Breast epithelium (tissue), 3 donors: ENCODE measurements around the gene ZKSCAN5.

Source experiments
- CTCF ChIP-seq, 3 donors: fragments of 450-650 bp; IDR thresholded peaks; one replicate each; pipeline ENCODE4 v1.5.1; 2016 to 2017; ENCODE audit warnings: antibody characterized with exemption in 3 of 3, mild to moderate bottlenecking in 3 of 3, moderate library complexity in 3 of 3
- POLR2A ChIP-seq: fragments of 450-650 bp; IDR thresholded peaks from one replicate; pipeline ENCODE4 v1.6.1; 2016; ENCODE audit warnings: antibody characterized with exemption, mild to moderate bottlenecking, moderate library complexity
- POLR2AphosphoS5 ChIP-seq, 3 donors: sonication (generic); formaldehyde crosslinking; IDR thresholded peaks; one replicate each; pipeline ENCODE4 v1.6.1; 2017; ENCODE audit warnings: antibody characterized with exemption in 3 of 3

- TF ChIP-seq CTCF (IDR thresholded peaks at IDR 0.05) (no peak), POLR2A (no peak), POLR2AphosphoS5 (IDR thresholded peaks at IDR 0.05) (no peak)
Measured at GRCh38 chr7:99478464-99479440, 25.7 kb upstream of the ZKSCAN5 start.
